Upper lobe of left lung (tissue), 4 donors: ENCODE data around the gene SLC22A16.

Experiments
- EP300 ChIP-seq, 4 donors: sonication (generic); formaldehyde crosslinking; IDR thresholded peaks; one replicate each; pipeline ENCODE4 v1.5.1; 2017; ENCODE audit warnings: antibody characterized with exemption in 4 of 4, control low read depth in 2 of 4
- POLR2A ChIP-seq, 4 donors: fragments of 450-650 bp; IDR thresholded peaks; one replicate each; pipeline ENCODE4 v1.5.1; 2016 to 2017; ENCODE audit warnings: antibody characterized with exemption in 4 of 4, mild to moderate bottlenecking in 2 of 4
- TF ChIP-seq, protein P1 (sequence below), 6 experiments: fragments of 450-650 bp in 4 of 6; fragments of 200-600 bp in 2 of 6; sonication (generic) in 2 of 6; IDR thresholded peaks; one replicate each; pipeline ENCODE4 v1.5.1; 2016 to 2019; ENCODE audit warnings: antibody characterized with exemption in 6 of 6

DNA sequence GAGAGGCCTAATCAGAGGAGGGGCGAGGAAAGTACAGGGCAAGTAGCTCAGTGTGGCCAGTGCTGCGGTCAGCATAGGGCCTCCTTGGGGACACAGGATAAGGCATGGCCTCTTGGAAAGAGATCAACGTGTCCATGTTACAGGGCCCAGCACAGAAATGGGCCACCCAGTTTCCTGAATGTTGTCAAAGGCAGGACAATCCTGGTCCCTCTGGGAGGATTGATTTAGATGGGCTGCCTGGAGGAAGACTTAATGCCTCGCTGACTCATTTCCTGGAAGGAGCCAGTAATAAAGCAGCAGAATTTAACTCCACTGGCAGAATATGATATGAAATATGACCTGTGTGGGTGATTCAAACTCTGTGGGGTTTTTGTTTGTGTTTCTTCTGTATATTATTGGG lies 77.6 kb downstream of the SLC22A16 start:
- no peak for TF ChIP-seq EP300 (IDR thresholded peaks at IDR 0.05)
- TF ChIP-seq, protein P1, sequence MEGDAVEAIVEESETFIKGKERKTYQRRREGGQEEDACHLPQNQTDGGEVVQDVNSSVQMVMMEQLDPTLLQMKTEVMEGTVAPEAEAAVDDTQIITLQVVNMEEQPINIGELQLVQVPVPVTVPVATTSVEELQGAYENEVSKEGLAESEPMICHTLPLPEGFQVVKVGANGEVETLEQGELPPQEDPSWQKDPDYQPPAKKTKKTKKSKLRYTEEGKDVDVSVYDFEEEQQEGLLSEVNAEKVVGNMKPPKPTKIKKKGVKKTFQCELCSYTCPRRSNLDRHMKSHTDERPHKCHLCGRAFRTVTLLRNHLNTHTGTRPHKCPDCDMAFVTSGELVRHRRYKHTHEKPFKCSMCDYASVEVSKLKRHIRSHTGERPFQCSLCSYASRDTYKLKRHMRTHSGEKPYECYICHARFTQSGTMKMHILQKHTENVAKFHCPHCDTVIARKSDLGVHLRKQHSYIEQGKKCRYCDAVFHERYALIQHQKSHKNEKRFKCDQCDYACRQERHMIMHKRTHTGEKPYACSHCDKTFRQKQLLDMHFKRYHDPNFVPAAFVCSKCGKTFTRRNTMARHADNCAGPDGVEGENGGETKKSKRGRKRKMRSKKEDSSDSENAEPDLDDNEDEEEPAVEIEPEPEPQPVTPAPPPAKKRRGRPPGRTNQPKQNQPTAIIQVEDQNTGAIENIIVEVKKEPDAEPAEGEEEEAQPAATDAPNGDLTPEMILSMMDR (IDR thresholded peaks at IDR 0.05) = no peak
- no peak for TF ChIP-seq POLR2A (IDR thresholded peaks at IDR 0.05)
